GM12872 (cell line): ENCODE results near the gene PTOV1.

Experiments used
- TF ChIP-seq, protein P1 (sequence below): IDR thresholded peaks from 3 replicates; pipeline ENCODE4 v1.5.1; 2011; ENCODE audit warnings: low read depth, mild to moderate bottlenecking, low read length, moderate library complexity; ENCODE audit not compliant: insufficient read depth

The PTOV1 gene

DNA sequence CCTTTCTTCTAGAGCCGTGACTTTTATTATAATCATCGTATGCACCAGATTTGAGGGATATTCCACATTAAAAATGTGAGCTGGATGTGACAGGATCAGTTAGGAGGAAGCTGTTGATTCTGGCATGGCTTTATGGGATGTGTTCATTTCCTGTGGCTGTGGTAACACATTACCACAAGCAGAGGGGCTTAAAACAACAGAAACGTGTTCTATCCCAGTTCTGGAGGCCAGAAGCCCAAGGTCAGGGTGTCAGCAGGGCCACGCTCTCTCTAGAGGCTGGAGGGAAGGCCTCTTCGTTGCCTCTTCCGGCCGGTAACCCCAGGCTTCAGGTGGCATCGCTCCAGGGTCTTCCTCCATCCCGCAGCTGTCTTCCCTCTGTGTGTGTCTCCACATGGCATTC, 18.4 kb upstream of the PTOV1 start:
- TF ChIP-seq, protein P1, sequence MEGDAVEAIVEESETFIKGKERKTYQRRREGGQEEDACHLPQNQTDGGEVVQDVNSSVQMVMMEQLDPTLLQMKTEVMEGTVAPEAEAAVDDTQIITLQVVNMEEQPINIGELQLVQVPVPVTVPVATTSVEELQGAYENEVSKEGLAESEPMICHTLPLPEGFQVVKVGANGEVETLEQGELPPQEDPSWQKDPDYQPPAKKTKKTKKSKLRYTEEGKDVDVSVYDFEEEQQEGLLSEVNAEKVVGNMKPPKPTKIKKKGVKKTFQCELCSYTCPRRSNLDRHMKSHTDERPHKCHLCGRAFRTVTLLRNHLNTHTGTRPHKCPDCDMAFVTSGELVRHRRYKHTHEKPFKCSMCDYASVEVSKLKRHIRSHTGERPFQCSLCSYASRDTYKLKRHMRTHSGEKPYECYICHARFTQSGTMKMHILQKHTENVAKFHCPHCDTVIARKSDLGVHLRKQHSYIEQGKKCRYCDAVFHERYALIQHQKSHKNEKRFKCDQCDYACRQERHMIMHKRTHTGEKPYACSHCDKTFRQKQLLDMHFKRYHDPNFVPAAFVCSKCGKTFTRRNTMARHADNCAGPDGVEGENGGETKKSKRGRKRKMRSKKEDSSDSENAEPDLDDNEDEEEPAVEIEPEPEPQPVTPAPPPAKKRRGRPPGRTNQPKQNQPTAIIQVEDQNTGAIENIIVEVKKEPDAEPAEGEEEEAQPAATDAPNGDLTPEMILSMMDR = no peak

- TF ChIP-seq, protein P1 = no peak
Observed at GRCh38 chr19:49833599-49833998, 17.4 kb upstream of the PTOV1 start.

DNA sequence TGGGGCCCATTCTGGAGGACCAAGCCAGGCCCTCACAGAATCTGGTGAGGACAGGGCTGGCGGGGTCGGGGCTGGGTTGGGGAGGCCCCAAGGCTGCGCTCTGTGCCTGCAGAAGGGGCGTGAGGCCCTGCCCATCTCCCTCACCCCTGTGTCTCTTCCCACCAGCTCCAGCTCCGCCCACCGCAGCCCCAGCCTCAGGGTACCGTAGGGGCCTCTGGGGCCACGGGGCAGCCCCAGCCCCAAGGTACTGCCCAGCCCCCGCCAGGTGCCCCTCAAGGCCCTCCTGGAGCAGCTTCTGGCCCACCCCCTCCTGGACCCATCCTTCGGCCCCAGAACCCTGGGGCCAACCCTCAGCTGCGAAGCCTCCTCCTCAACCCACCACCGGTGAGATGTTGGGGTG, 15.4 kb upstream of the PTOV1 start:
- TF ChIP-seq, protein P1 = no peak

DNA sequence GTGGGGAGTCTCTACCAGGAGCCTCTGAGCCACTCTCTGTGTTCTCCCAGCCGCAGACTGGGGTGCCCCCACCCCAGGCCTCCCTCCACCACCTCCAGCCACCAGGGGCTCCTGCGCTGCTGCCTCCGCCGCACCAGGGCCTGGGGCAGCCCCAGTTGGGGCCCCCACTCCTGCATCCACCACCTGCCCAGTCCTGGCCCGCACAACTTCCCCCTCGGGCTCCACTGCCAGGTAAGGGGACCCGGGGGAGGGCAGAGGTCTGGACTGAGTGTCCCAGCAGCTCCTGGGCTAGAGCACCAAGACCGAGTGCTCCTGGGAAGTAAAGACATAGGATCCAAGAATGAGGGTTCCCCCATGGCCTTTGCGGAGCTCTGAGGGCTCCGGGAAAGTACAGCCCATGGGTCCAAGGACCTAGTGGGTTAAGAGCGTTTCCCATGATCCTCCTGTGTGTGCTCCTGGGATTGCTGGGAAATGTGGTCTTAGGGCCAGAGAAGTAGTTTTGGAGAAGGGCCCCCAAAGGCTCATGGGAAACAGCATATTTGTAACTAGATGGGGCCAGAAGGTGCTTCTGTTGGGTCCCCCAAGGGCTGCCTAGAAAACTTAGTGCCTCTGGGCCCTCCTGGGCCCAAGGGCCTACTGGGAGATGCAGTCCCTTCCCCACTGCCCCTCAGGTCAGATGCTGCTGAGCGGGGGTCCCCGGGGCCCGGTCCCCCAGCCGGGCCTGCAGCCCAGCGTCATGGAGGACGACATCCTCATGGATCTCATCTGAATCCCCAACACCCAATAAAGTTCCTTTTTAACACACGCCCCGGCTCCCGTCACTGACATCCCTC, 14.6 kb upstream of the PTOV1 start:
- TF ChIP-seq, protein P1 = no peak

DNA sequence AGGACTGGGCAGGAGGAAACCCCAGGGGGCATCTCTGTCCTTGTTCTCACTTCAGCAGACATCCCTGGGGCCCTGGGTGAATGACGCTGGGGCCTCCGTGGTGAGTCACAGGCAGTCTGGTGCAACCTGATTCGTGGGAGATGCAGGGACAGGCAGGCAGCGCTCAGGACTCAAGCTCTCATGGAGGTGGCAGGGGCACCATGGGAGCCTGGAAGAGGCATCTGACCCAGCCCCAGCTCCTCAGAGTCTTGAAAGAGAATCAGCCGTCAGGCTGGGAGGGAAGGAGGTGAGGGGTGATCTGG, 14.0 kb upstream of the PTOV1 start:
- TF ChIP-seq, protein P1 = no peak

- TF ChIP-seq, protein P1 = no peak
Observed at GRCh38 chr19:49837425-49837824, 13.5 kb upstream of the PTOV1 start.

DNA sequence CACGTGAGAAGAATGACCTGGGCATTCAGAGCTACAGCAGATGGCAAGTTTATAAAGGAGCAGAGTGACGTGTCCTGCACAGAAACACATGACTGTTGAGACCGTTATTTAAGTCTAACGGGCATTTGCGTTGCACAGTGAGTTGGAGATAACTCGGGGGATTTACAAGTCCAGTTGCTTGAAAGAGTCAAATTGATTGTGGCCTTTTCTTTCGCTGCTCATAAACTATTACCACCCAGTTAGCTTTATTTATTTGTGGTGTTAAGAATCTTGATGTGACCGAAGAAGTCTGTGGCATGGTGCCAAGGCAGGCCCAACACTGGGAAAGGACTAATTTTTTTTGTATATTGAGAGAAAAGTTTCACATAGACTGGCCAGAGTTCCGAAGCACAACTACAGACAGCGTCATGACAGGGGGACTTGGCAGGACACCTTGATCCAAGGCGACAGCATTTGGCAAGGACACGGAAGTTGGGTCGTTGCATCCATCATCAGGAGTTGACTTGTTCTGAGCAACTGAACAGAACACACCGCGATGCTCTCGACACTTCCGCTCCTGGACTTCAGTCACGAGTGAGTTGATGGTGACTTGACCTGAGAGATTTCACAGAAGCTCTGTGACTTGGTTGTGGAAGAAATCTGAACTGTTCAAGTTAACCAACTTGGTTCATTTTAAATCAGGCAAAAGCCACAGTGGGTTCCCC, 11.9 kb upstream of the PTOV1 start:
- TF ChIP-seq, protein P1 = no peak
